ENCODE data around the gene CRIP3. TPM values are rescaled to one million over a fixed set of nuclear protein-coding genes. Genes with fewer than 3 reads are reported as not detected.
A peak's percentile ranks its signal among the peaks of the same experiment; 100 is the strongest.

CRIP3 gene
- total RNA-seq, 1 donor from 2014 or later = 0.75 TPM

DNA sequence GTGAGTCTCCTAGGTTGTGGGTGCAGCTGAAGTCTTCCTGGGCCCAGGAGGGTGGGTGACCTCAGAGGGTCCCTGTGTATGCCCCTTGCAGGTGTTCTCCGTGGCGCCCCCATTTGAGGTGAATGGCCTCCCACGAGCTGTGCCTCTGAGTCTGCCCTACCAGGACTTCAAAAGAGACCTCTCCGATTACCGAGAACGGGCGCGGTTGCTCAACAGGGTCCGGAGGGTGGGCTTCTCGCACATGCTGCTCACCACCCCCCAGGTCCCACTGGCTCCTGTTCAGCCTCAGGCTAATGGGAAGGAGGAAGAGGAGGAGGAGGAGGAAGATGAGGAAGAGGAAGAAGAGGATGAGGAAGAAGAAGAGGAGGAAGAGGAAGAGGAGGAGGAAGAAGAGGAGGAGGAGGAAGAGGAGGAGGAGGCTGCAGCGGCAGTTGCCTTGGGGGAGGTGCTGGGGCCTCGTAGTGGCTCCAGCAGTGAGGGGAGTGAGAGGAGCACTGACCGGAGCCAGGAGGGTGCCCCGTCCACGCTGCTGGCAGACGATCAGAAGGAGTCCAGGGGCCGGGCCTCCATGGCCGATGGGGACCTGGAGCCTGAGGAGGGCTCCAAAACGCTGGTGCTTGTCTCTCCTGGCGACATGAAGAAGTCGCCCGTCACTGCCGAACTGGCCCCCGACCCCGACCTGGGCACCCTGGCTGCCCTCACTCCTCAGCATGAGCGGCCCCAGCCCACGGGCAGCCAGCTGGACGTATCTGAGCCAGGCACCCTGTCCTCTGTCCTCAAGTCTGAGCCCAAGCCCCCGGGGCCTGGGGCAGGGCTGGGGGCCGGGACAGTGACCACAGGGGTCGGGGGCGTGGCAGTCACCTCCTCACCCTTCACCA lies 25.8 kb downstream of the CRIP3 start:
- no peaks in the 10 kb centered on the region for H3K9me3 Mint-ChIP-seq
- no peak overlapping the region for H3K27ac Mint-ChIP-seq
- H3K4me3 Mint-ChIP-seq (ENCODE audit: low read depth) = no peak overlapping the region
- H3K4me1 Mint-ChIP-seq (ENCODE audit: low read depth) = peaks cover 3% of the 10 kb centered on the region
- H3K27me3 Mint-ChIP-seq (ENCODE audit: low read depth) = peaks cover 30% of the 10 kb centered on the region
- intact Hi-C loops (cut with micrococcal nuclease) = no loop called here
- no peaks in the 10 kb centered on the region for H3K36me3 Mint-ChIP-seq (ENCODE audit: low read depth)
- no peak for DNase-seq (ENCODE audit: low spot score)

DNA sequence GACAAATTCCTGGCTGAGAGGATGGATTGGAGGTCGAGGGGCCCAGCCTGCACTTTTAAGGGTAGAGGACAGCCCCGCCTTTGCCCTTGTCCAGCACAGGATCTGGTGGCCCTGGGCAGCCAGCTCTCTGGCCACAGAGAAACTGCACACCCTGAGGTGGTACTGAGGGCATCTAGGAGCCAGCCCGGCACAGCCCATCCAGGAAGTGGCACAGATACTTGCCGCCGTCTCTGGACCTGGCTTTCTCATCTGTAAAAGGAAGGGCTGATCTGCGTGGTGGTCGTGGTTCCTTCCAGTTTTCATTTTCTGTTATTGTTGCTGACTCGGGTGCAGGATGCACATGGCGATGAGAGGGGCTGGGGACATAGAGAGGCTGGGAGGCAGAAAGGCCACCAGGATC lies 26.6 kb downstream of the CRIP3 start:
- H3K27me3 Mint-ChIP-seq (ENCODE audit: low read depth) = peaks cover 29% of the 10 kb centered on the region
- H3K36me3 Mint-ChIP-seq (ENCODE audit: low read depth) = no peaks in the 10 kb centered on the region
- peaks cover 3% of the 10 kb centered on the region for H3K4me1 Mint-ChIP-seq (ENCODE audit: low read depth)
- no peak for DNase-seq (ENCODE audit: low spot score)
- no peak overlapping the region for H3K27ac Mint-ChIP-seq
- H3K4me3 Mint-ChIP-seq (ENCODE audit: low read depth) = no peak overlapping the region
- H3K9me3 Mint-ChIP-seq = no peaks in the 10 kb centered on the region
- intact Hi-C loops (cut with micrococcal nuclease) = no loop called here

DNA sequence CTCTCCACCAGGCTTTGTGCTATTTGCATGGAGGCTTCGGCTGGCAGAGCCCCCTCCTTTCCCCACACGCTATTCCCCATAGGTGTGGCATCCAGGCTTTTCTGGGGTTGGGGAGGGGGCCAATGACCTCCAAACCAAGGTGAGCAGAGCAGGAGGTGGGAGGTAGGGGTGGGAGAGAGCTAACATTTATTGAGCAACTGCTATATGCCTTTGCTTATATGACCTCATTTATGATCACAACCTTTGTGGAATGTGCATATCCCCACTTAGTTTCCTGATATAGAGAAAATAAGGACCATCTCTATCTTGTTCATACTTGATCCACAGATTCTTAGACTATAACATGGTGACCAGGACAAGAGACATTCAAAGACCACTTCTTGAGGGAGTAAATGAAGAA lies 28.4 kb downstream of the CRIP3 start:
- no peak overlapping the region for H3K27ac Mint-ChIP-seq
- intact Hi-C loops (cut with micrococcal nuclease) = no loop called here
- H3K27me3 Mint-ChIP-seq (ENCODE audit: low read depth) = peaks cover 23% of the 10 kb centered on the region
- no peaks in the 10 kb centered on the region for H3K9me3 Mint-ChIP-seq
- no peak overlapping the region for H3K4me3 Mint-ChIP-seq (ENCODE audit: low read depth)
- DNase-seq (ENCODE audit: low spot score) = no peak
- no peaks in the 10 kb centered on the region for H3K36me3 Mint-ChIP-seq (ENCODE audit: low read depth)
- peaks cover 7% of the 10 kb centered on the region for H3K4me1 Mint-ChIP-seq (ENCODE audit: low read depth)

DNA sequence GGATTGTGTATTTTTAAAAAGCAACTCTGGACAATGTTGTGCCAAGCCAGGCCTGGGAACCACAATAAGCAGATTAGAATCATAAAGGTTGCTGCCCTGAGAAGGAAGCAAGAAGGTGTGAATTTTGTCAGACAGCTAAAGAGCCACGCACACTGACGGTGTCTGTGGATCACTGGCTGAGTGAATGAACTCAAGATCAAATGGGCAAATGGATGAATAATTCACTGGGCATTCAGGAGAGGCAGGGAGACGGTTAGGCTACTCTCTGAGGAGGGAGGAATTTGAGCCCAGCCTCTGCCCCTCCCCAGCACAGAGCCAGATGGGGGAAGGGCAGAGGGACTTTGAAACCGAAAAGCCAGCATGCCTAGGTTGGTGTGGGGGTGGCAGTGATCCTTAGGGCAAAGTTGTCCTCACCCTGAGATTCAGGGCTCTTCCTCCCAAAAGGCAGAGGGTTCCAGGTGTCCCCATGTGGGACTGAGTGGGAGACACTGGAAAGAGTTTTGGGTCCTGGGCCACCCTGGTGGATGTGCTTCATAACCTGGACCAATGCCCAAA lies 30.0 kb downstream of the CRIP3 start:
- Mint-ChIP-seq H3K27me3 (ENCODE audit: low read depth) (peaks cover 35% of the 10 kb centered on the region), H3K27ac (no peak overlapping the region), H3K9me3 (no peaks in the 10 kb centered on the region), H3K4me1 (ENCODE audit: low read depth) (peaks cover 13% of the 10 kb centered on the region), H3K36me3 (ENCODE audit: low read depth) (no peaks in the 10 kb centered on the region), H3K4me3 (ENCODE audit: low read depth) (no peak overlapping the region)
- intact Hi-C loops (cut with micrococcal nuclease) = no loop called here
- DNase-seq (ENCODE audit: low spot score) = no peak

DNA sequence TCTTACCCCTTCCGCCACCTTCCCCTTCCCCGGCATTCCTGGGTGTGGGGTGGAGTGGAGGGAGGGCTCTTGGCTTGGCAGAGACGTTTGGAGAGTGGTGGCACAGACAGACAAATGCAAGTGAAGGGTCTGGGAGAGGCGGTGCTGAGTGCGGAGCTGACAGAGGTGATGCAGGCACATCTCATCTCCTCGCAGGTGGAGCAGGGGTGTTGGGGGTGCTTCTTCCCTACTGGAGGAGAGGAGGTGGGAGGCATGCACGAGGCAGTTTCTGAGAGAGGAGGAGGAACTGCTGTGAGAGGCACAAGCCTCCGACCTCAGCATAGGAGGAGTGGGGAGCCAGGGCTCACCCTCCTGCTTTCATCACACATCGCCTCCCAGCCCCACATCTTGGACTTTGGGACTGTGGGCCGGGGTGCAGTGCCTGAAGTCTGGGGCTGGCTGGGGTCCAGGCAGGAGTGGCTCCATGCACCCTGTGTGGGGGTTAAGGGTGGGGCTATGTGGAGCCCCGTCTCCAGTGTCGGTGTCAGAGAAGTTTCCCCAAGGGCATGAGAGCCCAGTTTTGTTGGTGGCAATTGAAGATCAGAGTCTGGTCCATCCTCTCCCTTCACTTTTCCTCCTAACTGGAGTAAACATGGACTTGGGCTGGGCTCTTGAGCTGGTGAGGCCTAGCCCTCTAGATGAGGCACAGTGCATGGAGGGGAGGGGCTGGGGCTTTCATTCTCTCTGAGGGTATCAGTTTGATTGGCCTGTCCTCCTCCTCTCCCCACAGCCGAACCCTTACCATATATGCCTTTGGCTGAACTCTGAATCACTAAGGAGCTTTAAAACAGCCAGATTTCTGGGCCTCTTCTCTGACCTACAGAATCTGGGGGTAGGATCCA lies 30.7 kb downstream of the CRIP3 start:
- Mint-ChIP-seq H3K4me1 (ENCODE audit: low read depth) (peaks cover 13% of the 10 kb centered on the region), H3K4me3 (ENCODE audit: low read depth) (no peak overlapping the region), H3K27me3 (ENCODE audit: low read depth) (peaks cover 42% of the 10 kb centered on the region), H3K9me3 (no peaks in the 10 kb centered on the region), H3K36me3 (ENCODE audit: low read depth) (no peaks in the 10 kb centered on the region), H3K27ac (no peak overlapping the region)
- DNase-seq (ENCODE audit: low spot score) = no peak
- intact Hi-C loops (cut with micrococcal nuclease) = no loop called here

DNA sequence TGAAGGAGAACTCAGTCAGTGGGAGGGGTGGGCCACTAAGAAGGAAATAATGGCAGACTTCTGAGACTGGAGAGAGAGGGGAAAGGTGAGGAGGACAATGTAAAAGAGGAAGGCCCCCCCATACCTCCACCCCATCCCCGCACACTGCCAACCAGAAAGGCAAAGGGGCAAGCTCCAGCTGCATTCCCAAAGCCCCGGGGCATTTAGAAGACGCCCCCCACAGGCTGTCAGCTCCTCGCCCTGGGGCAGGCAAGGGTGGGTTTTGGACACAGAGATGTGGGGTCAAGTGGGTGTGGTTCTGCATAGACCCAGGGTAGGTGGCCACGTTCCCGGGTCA lies 31.4 kb downstream of the CRIP3 start:
- Mint-ChIP-seq H3K27ac (no peak overlapping the region), H3K27me3 (ENCODE audit: low read depth) (peaks cover 41% of the 10 kb centered on the region)
- intact Hi-C loops (cut with micrococcal nuclease) = no loop called here

GRCh38 chr6:43276577-43277305 lies 31.9 kb downstream of the CRIP3 start:
- H3K4me1 Mint-ChIP-seq (ENCODE audit: low read depth) = peaks cover 13% of the 10 kb centered on the region
- no peaks in the 10 kb centered on the region for H3K36me3 Mint-ChIP-seq (ENCODE audit: low read depth)
- DNase-seq (ENCODE audit: low spot score) = no peak
- peaks cover 45% of the 10 kb centered on the region for H3K27me3 Mint-ChIP-seq (ENCODE audit: low read depth)
- H3K9me3 Mint-ChIP-seq = no peaks in the 10 kb centered on the region
- H3K4me3 Mint-ChIP-seq (ENCODE audit: low read depth) = peak overlapping the region; percentile 38
- intact Hi-C loops (cut with micrococcal nuclease) = no loop called here
- H3K27ac Mint-ChIP-seq = no peak overlapping the region

More for the DNA sequence above, 31.4 kb downstream of the CRIP3 start:
- DNase-seq (ENCODE audit: low spot score) = no peak
- Mint-ChIP-seq H3K4me3 (ENCODE audit: low read depth) (no peak overlapping the region), H3K9me3 (no peaks in the 10 kb centered on the region), H3K36me3 (ENCODE audit: low read depth) (no peaks in the 10 kb centered on the region), H3K4me1 (ENCODE audit: low read depth) (peaks cover 13% of the 10 kb centered on the region)

- Mint-ChIP-seq H3K27me3 (ENCODE audit: low read depth) (peaks cover 46% of the 10 kb centered on the region), H3K9me3 (no peaks in the 10 kb centered on the region), H3K4me1 (ENCODE audit: low read depth) (peaks cover 13% of the 10 kb centered on the region), H3K36me3 (ENCODE audit: low read depth) (no peaks in the 10 kb centered on the region), H3K4me3 (ENCODE audit: low read depth) (peak overlapping the region; percentile 71), H3K27ac (no peak overlapping the region)
- DNase-seq (ENCODE audit: low spot score) = peak; percentile 26
- intact Hi-C loops (cut with micrococcal nuclease) = no loop called here
These were observed 32.6 kb downstream of the CRIP3 start for GRCh38 chr6:43275801-43276576.

- no peaks in the 10 kb centered on the region for H3K36me3 Mint-ChIP-seq (ENCODE audit: low read depth)
- H3K27ac Mint-ChIP-seq = no peak overlapping the region
- H3K9me3 Mint-ChIP-seq = no peaks in the 10 kb centered on the region
- peak; percentile 17 for DNase-seq (ENCODE audit: low spot score)
- peaks cover 13% of the 10 kb centered on the region for H3K4me1 Mint-ChIP-seq (ENCODE audit: low read depth)
- intact Hi-C loops (cut with micrococcal nuclease) = no loop called here
- peak overlapping the region; percentile 36 for H3K4me3 Mint-ChIP-seq (ENCODE audit: low read depth)
- peaks cover 45% of the 10 kb centered on the region for H3K27me3 Mint-ChIP-seq (ENCODE audit: low read depth)
These were observed 33.6 kb downstream of the CRIP3 start for GRCh38 chr6:43274916-43275597.

DNA sequence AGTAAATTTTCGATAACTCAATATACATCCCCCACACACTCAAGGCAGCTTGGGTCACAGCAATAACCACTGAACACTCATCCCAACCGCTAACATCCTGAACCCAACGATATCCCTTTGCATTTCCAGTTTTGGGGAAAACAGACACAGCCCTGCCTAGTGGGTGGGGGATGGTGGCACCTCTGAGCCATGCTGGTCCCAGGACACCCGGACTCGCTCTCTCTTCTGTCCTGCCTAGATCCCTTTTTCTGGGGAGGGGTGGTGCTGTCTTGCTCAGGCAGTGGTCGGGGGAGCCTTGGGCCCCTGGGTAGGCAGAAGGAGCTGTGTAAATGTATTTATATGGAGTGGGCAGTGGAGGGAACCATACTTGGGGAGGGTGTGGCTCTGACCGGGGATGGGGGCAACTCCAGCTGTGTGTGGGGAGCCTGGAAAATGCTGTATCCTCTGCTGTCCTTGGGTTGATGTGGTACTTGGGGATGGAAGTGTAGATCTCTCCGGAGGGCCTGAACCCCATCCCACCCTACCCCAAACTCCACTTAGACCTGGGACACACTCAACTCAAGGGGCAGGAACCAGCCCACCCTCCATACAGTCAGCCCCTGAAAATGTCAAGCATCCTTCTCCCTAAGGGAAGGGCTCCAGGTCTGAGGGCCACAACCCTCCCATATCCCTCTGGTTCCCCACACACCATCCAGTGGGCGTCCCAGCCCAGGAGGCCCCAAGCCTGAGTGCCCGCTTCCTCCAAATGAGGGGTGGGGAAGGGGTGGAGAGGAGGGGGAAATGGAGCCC lies 34.3 kb downstream of the CRIP3 start:
- no peak for DNase-seq (ENCODE audit: low spot score)
- H3K27me3 Mint-ChIP-seq (ENCODE audit: low read depth) = peaks cover 47% of the 10 kb centered on the region
- H3K4me1 Mint-ChIP-seq (ENCODE audit: low read depth) = peaks cover 13% of the 10 kb centered on the region
- H3K36me3 Mint-ChIP-seq (ENCODE audit: low read depth) = no peaks in the 10 kb centered on the region
- H3K9me3 Mint-ChIP-seq = no peaks in the 10 kb centered on the region
- H3K4me3 Mint-ChIP-seq (ENCODE audit: low read depth) = no peak overlapping the region
- intact Hi-C loops (cut with micrococcal nuclease) = no loop called here
- H3K27ac Mint-ChIP-seq = no peak overlapping the region

DNA sequence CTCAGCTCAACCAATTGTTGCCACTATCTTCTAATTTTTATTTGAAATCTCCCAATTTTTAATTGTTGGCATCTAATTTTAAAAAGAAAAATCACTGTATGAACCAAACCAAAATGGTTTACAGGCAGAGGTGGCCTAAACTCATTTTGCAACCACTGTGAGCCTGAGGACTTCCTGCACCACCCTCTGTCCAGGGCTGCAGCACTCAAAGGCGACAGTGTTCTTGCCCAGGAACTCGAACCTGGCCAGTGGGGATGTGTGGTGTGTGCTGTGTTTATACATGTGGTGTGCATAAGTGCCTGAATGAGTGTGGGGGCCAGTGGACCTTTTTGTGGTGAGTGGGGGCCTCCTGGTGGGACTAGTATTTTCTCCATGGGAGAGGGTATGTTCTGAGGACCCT lies 34.9 kb downstream of the CRIP3 start:
- peaks cover 17% of the 10 kb centered on the region for H3K4me1 Mint-ChIP-seq (ENCODE audit: low read depth)
- H3K9me3 Mint-ChIP-seq = no peaks in the 10 kb centered on the region
- no peak overlapping the region for H3K27ac Mint-ChIP-seq
- H3K4me3 Mint-ChIP-seq (ENCODE audit: low read depth) = no peak overlapping the region
- peaks cover 52% of the 10 kb centered on the region for H3K27me3 Mint-ChIP-seq (ENCODE audit: low read depth)
- DNase-seq (ENCODE audit: low spot score) = no peak
- no peaks in the 10 kb centered on the region for H3K36me3 Mint-ChIP-seq (ENCODE audit: low read depth)
- intact Hi-C loops (cut with micrococcal nuclease) = no loop called here

Measured in activated T-helper 2 cell treated with anti-CD3 and anti-CD28 coated beads, Interferon-gamma antibody, Interleukin-2, Interleukin-4, amounts not matched to agents 10 μg/mL and 5 μg/mL and 100 μg/mL, durations not matched to agents 14 hours and 24 hours and 36 hours (primary cell).